SIG-M5 (cell line): ENCODE results near the gene ADAM23.
"Not testable (repeated sequence)": the region's sequence is repeated elsewhere in the genome, so short reads cannot be mapped to it uniquely, and the experiment has no call there.

ENCODE experiments used
- DNase-seq: peaks from one replicate; lab custom pipeline; 2025; lab: John Stamatoyannopoulos, UW

Gene ADAM23, protein sequence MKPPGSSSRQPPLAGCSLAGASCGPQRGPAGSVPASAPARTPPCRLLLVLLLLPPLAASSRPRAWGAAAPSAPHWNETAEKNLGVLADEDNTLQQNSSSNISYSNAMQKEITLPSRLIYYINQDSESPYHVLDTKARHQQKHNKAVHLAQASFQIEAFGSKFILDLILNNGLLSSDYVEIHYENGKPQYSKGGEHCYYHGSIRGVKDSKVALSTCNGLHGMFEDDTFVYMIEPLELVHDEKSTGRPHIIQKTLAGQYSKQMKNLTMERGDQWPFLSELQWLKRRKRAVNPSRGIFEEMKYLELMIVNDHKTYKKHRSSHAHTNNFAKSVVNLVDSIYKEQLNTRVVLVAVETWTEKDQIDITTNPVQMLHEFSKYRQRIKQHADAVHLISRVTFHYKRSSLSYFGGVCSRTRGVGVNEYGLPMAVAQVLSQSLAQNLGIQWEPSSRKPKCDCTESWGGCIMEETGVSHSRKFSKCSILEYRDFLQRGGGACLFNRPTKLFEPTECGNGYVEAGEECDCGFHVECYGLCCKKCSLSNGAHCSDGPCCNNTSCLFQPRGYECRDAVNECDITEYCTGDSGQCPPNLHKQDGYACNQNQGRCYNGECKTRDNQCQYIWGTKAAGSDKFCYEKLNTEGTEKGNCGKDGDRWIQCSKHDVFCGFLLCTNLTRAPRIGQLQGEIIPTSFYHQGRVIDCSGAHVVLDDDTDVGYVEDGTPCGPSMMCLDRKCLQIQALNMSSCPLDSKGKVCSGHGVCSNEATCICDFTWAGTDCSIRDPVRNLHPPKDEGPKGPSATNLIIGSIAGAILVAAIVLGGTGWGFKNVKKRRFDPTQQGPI

DNA sequence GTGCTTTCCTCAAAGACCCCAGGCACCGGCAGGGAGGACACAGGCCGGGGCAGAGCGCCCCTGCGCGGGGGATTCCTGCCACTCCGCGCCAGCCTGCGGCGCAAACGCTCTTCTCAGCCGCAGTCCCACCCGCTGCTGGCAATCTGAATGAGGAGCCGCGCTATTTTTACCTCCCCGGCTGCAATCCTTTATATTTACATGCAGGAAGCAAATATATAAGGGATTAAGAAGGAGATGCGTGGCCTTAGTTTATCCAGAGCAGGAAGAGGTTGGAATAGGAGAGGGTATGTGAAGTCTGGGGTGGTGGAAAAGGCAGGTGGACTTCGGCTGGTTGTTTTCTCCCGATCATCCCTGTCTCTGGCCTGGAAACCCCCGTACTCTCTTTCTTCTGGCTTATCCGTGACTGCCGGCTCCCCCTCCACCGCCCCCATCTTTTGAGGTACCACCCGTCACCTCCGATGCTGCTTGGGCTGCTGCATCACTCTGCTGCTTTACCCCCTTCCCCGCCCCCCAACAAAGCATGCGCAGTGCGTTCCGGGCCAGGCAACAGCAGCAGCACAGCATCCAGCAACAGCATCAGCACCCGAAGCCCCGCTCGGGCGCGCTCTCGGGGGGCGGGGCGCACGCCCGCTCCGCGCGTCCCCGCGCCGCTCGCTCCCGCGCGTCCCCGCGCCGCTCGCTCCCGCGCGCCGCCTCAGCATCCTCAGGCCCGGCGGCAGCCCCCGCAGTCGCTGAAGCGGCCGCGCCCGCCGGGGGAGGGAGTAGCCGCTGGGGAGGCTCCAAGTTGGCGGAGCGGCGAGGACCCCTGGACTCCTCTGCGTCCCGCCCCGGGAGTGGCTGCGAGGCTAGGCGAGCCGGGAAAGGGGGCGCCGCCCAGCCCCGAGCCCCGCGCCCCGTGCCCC, at the start of gene ADAM23:
Gene ADAM23, plus strand, starts transcription at position 700 of the 902 bp plus-strand sequence. CDS start 335 bp downstream, outside the sequence.
- DNase-seq: no peak

DNA sequence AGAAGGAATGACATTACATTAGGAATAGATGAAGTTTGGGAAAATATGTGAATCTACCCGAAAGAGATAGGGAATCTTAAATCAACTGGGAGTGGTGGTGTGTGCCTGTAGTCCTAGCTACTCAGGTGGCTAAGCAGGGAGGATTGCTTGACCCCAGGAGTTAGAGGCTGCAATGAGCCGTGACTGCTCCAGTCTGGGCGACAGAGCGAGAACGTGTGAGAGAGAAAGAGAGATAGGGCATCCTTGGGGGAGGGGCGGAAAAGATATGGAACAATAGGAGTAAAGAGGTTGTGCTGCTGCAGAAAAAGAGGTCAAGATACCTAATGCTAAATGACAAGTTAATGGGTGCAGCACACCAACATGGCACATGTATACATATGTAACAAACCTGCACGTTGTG, 47.1 kb upstream of the ADAM23 start:
- no peak for DNase-seq

DNA sequence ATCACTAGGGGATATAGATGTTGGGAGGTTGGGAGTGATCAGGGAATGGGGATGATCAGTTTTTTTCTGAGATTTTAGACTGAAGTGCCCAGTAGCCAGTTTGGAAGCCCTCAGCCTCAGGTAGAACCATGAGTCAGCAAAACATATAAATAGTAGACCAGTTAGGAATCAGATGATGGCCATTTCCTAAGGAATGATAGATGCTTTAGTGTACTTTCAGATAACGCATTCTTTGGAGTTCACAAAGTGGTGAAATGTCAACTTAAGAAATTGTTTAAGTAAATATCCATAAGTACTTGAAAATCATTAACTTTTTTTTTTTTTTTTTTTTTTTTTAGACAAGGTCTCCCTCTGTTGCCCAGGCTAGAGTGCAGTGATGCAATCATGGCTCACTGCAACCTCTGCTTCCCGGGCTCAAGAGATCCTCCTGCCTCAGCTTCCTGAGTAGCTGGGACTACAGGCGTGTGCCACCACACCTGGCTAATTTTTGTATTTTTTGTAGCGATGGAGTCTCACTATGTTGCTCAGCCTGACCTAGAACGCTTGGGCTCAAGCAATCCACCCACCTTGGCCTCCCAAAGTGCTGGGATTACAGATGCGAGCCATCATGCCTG, 40.3 kb upstream of the ADAM23 start:
- not testable (repeated sequence) for DNase-seq

DNA sequence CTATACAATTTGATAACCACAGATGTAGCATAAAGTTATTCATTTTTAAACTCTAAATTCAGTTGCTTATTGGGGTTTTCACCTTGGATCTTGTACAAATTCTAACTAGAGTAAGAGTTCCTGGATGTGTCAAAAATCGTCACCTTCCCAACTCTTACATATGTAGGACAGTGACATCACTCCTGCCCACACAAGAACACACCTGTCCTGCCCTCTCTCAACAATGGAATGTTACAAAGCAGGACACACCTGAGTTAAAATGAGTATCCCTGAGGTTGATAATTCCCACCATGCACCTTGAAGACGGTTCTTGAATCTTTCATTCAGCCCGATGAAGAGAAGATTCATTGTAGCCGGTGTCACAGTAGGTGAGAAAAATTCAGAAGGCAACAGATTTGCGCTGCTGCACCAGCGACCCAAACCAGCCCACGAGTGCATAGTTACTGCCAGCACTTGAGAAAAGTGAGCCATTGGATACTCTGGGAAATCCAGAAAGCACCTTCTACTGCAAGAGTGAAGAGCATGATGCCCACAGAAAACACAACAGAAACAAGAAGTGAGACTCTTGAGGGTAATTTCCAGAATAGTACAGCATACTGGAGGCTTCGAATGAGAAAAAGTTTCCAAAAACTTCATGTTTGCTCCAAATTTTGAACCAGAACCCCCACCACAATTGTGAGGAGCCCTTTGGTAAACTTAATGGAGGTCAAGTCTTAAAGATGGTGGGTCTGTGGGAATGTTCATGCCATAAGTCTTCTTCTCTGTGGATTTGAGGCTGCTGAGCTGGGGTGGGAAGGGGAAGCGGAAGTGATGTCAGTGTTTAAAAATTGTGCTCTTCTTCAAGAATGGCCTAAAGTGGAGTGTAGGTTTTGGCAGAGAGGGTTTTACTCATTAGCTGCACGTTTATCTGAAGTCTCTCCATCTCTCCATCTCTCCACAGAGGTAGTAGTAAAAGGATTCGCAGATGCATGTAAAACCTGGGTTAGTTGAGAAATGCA, 34.7 kb upstream of the ADAM23 start:
- no peak for DNase-seq

DNA sequence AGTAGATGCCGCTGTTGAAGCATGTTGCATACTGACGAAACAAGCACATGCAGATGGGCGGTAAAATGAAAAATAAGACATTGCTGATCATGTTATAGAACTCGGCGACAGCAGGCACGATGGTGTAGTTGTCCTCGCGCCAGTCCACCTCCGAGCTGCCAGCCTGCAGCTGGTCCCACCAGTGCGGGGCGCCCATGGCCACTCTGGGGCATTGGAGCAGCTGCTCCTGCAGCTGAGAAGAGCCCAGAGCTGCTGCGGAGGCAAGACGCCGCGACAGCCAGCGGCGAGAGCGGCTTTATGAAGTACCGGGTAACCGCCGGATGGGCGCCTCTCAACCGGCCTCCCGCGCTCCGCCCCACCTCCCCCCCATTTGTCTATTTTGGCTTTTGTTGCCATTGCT, 32.6 kb upstream of the ADAM23 start:
- no peak for DNase-seq

DNA sequence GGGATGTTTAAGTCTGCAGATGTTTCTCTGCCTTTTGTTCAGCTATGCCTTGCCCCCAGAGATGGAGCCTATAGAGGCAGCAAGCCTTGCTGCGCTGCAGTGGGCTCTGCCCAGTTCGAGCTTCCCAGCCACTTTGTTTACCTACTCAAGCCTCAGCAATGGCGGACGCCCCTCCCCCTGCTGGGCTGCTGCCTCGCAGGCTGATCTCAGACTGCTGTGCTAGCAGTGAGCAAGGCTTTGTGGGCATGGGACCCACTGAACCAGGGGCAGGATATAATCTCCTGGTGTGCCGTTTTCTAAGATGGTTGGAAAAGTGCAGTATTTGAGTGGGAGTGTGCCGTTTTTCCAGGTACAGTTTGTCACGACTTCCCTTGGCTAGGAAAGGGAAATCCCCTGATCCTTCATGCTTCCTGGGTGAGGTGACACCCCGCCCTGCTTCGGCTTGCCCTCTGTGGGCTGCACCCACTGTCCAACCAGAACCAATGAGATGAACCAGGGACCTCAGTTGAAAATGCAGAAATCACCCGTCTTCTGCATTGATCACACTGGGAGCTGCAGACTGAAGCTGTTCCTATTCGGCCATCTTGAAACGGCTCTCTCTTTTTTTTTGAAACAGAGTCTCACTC, 27.6 kb upstream of the ADAM23 start:
- no peak for DNase-seq

DNA sequence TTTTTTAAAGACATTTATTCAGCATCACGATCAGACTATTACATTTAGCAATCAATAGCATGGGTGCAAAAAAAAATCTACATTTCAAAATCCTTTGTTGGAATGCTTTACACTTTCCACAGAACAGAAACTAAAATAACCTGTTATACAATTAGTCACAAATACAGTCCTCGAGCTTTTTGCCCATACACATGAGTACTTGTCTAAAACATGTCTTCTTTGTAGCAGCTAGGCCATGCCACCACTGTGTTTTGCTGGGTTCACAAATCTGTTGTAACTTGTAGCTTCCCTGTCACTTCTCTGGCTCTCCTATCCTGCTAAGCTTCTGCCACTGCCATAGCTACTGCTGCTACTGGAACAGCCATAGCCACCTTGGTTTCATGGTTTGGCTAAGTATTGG, 24.4 kb upstream of the ADAM23 start:
- DNase-seq: no peak

DNA sequence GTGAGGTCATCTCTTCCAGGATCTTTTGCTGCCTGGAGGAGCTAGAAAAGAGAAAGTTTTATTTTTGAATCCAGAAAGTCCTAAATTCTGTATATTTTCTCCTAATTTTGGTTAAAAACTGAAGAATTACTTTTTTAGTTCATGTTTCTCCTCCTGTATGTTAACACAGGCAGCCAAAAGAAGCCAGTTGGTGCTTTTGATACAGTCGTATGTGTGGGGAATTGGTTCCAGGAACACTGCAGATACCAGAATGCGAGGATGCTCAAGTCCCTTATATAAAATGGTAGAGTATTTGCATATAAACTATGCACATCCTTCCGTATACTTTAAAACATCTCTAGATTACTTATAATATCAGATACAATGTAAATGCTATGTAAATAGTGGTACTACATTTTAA, 22.6 kb upstream of the ADAM23 start:
- DNase-seq: no peak

DNA sequence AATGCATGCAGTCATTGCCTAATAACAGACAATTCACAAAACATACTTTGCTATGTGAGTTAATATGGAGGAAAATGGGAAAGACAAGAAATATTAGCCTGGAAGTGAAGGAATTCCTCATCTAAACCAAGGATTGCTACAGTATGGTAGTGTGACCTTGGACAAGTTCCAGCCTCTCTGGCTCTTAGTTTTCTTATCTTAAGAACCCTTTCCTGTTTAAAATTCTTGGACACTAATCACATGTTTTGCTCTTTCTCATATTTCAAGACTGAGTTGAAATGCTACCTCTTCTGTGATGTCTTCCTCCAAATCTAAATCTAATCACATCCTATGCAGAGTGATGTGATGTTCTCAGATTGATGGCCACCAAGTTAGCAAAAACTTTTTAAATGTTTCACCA, 20.8 kb upstream of the ADAM23 start:
- DNase-seq: no peak

DNA sequence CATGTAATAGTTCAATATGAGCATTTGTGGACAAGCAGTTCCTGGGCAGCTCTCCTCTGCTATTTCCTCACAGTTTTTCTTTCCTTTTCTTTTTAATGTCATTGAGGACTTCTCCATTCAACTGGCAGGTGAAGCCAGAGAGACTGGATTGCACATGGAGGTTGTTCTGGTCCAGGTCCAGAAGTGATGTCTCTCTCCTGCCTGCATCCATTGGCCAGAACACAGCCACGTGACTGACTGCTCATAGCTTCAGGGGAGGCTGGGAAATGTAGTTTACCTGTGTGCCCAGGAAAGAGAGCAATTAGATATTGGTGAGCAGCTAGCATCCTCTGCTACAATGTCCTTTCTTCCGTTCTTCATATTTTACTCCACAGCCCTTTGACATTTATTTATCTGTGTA, 20.2 kb upstream of the ADAM23 start:
- no peak for DNase-seq

DNA sequence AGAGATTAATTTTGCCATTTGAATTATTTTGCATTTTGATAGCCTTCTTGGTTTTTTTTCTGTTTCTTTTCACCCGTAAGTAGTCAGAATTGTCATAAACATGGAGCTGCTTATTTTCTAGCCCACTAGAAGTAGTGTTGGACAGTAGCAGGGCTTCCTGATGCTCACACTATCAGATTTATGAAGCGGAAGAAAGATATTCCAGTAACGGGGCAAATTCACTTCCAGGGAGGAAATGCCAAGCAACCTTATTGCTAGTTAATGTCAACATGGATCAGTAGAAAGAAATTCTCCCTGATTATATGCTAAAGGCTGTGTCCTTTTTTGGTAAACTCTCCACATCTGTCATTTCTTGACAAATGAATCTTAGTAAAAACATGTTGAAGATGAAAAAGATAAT, 19.2 kb upstream of the ADAM23 start:
- no peak for DNase-seq

DNA sequence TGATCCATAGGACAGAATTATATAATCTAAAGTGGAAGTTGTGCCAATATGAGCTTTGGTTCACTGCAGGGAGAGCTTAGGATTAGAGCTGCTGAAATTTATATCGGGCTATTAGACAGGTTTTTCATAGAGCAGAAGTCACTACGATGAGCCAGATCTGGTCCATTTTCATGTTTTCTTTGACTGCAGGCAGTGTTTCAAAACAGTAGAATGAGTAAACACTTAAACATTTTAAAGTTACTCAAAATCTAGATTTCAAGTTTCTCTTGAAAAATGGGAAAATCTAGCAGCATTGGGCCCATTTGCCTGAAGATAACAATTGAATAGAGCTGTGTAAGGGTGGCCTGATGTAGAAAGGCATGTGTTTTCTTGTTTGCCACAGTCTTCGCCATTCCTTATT, 14.5 kb upstream of the ADAM23 start:
- no peak for DNase-seq

DNA sequence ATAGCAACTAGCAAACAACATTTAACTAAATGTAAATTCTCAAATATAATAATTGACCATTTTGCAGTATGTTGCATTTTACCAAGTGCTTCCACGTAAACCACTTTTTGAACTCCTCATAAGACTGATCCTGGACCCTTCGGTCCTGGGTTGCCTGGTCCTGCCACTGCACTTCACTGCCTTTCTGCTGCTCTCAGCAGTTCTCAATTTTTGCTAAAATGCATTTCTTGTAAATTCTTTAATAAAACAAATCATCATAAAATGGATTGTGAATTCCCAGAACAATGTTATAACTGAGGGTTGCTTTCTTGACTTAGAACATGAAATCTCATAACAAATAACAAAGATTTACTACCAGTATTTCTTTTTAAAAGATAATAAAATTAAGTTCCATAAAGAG, 12.9 kb upstream of the ADAM23 start:
- no peak for DNase-seq

DNA sequence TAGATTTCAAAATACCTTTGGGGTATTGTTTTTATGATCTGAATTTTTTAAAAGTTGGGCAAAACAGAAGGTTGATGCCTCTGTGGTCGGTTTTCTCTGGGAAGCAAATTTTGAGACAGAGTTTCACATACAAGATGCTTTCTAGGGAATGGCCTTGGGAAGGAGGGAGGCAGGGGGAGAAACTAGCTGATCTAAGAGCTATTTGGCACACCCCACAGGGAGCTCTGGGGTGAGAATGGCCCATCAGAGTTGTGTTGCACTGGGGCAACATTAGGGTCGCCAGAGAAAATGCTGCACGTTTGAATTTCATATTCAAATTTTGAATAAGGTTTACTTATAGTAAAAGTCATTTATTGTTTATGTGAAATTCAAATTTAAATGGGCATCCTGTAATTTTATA, 11.9 kb upstream of the ADAM23 start:
- no peak for DNase-seq

DNA sequence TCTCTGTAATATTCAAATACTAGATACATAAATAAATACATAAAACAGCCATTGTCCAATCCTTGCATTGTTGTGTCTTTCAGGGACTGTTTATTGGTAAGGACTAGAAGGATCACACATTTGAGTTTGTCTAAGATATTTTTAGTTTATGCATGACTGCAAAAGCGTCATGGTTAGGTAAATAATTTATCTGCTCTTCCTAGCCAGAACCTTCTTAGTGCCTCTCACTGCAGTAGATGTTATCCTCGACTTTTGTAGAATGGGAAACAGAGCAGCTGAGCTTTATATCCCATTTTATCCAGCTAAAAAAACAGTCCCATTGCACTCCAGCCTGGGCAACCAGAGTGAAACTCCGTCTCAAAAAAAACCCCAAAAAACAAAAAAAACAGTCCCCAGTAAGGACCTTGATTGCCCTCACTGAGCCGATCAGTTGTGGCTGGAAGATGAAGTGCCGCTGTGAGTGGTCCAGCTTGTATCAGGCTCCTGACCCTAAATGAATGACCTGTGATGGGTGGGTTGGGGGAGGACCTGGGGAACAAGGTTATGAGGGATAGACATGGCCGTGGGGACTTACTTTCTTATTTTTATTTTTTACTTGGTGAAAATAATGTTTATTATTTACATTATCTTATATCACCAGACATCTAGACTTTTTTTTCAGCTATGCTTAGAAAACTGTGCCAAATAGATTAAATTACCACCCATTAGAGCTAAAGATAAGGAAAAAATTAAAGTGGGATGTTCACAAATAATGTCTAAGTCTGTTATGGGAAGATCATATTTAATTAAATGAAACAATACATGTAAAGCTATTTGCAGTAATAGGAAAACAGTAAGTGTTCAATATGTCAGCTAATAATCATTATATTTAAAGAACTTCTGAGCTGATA, 10.9 kb upstream of the ADAM23 start:
- DNase-seq: no peak

DNA sequence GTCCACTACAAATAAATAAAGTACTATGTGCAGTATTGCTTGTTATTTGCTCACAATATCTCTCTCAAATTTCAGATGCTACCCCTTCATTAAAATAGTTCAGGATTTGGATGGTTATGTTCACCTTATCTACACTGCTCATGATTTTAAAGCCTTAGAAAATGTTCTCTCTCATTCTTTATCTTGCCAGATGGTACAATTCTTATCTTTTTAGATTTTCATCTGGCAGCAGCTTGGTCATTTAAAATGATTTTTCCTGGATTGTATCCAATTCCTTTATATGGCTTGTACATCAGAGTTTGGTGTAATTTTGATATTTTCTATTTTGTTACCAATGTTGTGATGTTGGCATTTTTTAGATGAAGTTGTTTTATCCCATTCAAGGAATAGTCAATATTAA, 10.1 kb upstream of the ADAM23 start:
- no peak for DNase-seq

DNA sequence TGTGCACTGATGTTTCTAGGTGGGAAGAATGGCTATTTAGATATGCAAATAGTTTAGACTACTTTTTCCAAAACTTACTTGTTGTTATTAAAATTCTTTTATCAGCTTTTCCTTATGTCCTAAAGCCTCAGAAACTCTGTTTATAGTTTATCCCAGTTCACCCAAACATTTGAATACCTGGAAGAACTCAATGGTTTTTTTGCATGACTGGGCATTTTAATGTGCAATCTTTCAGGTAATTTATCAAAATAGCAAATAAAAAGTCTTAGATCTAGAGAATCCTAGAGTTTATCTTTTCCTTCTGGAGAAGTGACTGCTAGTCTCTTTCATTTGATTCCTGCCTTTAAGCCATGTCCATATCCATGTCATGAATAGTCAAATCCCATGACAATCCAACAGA, 9.6 kb upstream of the ADAM23 start:
- DNase-seq: no peak

DNA sequence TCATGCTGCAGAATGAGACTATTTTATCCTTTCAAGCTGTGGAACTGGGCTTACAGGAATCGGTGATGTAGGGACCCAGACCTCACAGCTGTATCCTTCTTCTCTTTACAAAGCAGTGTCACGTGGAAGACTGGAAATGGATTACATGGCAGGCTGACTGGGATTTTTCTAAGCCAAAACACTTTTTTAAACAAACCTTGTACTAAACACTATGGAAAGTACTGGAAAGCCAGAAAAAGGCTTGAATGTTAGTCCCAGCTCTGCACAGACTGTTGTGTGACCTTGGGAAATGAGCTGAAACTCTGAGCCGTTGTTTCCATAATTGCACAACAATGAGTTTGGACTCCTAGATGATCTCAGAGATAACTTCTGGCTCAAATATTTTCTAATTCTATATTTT, 7.6 kb upstream of the ADAM23 start:
- no peak for DNase-seq

DNA sequence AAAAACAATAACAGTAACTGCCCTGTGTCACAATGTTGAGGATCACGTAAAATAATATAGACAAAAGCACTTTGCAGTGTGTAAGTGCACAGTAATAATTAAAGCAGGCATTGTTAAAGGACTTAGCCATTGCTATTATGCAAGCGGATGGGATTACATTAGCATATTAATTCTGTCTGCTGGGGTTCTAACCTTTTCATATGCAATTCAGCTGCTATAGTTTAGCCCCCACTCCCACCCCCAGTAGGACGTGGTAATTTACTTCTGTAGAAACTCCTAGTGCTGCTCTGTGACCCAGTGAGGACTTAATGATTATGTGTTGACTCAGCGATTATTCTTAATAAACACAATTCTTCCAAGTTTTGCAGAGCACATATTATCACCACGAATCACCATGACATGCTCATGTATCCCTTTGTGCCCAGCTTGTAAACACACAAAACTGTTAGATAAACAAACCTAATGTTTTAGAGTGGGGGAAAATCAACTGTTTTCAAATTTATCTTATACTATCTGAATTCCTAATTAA, 5.1 kb upstream of the ADAM23 start:
- no peak for DNase-seq
